ENCODE measurements around the gene COL4A4. TPM values are rescaled to one million over a fixed set of nuclear protein-coding genes. Genes with fewer than 3 reads are reported as not detected.

The COL4A4 gene
- total and polyA plus RNA-seq, 2 of the 13 experiments (the other 11 are each of a cell fraction or from before 2014, with no cell fraction given) = not detected

DNA sequence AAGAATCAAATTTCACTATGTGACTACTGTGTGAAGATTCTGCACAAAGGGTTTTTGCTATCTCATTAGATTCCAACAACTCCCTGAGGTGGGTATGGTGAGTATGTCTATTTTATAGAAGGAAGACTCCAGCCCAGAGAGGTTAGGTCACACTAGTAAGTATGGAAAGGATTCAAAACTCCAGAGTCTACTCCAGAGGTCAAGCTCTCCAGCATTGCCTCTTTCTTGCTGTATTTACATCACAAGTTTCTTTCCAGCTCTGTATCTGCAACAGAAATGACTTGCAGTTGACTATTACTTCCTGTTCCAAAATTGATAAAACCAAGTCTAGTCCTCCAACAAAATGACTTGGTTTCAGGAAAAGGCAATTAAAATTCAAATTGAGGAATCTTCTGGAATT lies 2.1 kb downstream of the COL4A4 start (continued):
- TF ChIP-seq, protein P1, sequence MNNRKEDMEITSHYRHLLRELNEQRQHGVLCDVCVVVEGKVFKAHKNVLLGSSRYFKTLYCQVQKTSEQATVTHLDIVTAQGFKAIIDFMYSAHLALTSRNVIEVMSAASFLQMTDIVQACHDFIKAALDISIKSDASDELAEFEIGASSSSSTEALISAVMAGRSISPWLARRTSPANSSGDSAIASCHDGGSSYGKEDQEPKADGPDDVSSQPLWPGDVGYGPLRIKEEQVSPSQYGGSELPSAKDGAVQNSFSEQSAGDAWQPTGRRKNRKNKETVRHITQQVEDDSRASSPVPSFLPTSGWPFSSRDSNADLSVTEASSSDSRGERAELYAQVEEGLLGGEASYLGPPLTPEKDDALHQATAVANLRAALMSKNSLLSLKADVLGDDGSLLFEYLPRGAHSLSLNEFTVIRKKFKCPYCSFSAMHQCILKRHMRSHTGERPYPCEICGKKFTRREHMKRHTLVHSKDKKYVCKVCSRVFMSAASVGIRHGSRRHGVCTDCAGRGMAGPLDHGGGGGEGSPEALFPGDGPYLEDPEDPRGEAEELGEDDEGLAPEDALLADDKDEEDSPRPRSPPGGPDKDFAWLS (CRISPR knock-in tag; IDR thresholded peaks at IDR 0.05; ENCODE audit: borderline replicate concordance) = no peak

DNA sequence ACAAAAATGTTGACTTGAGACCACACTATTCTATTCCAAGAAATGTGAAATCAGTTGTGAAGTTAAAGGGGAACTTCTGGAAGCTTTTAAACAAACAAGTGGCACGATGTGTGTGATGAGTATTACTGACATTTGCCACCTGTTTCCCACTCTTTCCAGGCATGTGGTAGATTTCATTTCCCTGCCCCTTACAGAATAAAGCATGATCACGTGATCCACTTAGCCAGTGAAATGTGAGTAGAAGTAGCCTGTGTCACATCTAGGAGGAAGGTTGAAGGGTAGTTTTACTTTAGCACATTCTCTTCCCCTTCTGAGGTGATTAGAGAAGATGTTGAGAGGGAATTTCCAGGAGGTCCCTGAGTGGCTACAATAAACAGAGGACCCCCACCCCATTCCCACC lies 3.8 kb downstream of the COL4A4 start:
- CTCF ChIA-PET (ENCODE audit: low intra/inter-chr PET ratio, low total read pairs) = no interaction called here
- Histone ChIP-seq H3K9me3 (ENCODE audit: low read length) (no peaks in the 10 kb centered on the region), H3K4me1 (ENCODE audit: insufficient read depth, low read length) (peaks cover 17% of the 10 kb centered on the region), H3K27me3 (ENCODE audit: control insufficient read depth in 1 of 2, insufficient read depth in 2 of 2, low read length in 2 of 2) (peaks cover 4 to 32% of the 10 kb centered on the region in 2 experiments), H3K4me3 (replicated peaks in 1 of 3; ENCODE audit: insufficient read depth in 1 of 3, low read depth in 2 of 3, low read length in 3 of 3) (no peak overlapping the region), H4K20me1 (ENCODE audit: insufficient read depth, low read length) (no peaks in the 10 kb centered on the region), H3K79me2 (ENCODE audit: insufficient read depth, low read length) (no peaks in the 10 kb centered on the region), H3K36me3 (replicated peaks in 1 of 2; ENCODE audit: control insufficient read depth in 1 of 2, insufficient read depth in 2 of 2, low read length in 2 of 2) (no peaks in the 10 kb centered on the region), H3K9ac (ENCODE audit: insufficient read depth, low read depth, low read length) (no peak overlapping the region), H2AFZ (ENCODE audit: low read length) (no peak overlapping the region), H3K27ac (ENCODE audit: extremely low read length, insufficient read depth, low read length) (no peak overlapping the region), H3K4me2 (ENCODE audit: low read depth, low read length) (no peak overlapping the region)
- POLR2A ChIA-PET = no interaction called here
- no peak for DNase-seq (ENCODE audit: low spot score)
- ATAC-seq = no peak
- 2% methylated on average over 2 of the region's 2 CpGs for WGBS (ENCODE audit: low lambda C conversion rate)
- FAIRE-seq = no peak
- intact Hi-C loops (cut with micrococcal nuclease; ENCODE audit: unreplicated experiment) (no loop called here), in situ Hi-C loops (cut with HindIII; ENCODE audit: extremely low pct_ligation_motif_present, low pct_unique_long_range_greater_than_20kb) (no loop called here)
- TF ChIP-seq, protein P2, sequence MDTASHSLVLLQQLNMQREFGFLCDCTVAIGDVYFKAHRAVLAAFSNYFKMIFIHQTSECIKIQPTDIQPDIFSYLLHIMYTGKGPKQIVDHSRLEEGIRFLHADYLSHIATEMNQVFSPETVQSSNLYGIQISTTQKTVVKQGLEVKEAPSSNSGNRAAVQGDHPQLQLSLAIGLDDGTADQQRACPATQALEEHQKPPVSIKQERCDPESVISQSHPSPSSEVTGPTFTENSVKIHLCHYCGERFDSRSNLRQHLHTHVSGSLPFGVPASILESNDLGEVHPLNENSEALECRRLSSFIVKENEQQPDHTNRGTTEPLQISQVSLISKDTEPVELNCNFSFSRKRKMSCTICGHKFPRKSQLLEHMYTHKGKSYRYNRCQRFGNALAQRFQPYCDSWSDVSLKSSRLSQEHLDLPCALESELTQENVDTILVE (CRISPR knock-in tag; IDR thresholded peaks at IDR 0.05) = no peak
- 0 out of 2 replicates have a peak, but pooled peaks have one; percentile 22 for TF ChIP-seq LCORL (IDR thresholded peaks at IDR 0.05)
- TF ChIP-seq LCORL (CRISPR knock-in tag; IDR thresholded peaks at IDR 0.05) = no peak
- peak; percentile 87 for TF ChIP-seq RAD51 (IDR thresholded peaks at IDR 0.05; ENCODE audit: borderline replicate concordance)
- TF ChIP-seq, protein P3, sequence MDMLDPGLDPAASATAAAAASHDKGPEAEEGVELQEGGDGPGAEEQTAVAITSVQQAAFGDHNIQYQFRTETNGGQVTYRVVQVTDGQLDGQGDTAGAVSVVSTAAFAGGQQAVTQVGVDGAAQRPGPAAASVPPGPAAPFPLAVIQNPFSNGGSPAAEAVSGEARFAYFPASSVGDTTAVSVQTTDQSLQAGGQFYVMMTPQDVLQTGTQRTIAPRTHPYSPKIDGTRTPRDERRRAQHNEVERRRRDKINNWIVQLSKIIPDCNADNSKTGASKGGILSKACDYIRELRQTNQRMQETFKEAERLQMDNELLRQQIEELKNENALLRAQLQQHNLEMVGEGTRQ (IDR thresholded peaks at IDR 0.05; ENCODE audit: low read depth, low read length) = peak; percentile 76
- TF ChIP-seq, protein P3 (CRISPR knock-in tag; IDR thresholded peaks at IDR 0.05; ENCODE audit: borderline replicate concordance) = no peak
- TF ChIP-seq, protein P4, sequence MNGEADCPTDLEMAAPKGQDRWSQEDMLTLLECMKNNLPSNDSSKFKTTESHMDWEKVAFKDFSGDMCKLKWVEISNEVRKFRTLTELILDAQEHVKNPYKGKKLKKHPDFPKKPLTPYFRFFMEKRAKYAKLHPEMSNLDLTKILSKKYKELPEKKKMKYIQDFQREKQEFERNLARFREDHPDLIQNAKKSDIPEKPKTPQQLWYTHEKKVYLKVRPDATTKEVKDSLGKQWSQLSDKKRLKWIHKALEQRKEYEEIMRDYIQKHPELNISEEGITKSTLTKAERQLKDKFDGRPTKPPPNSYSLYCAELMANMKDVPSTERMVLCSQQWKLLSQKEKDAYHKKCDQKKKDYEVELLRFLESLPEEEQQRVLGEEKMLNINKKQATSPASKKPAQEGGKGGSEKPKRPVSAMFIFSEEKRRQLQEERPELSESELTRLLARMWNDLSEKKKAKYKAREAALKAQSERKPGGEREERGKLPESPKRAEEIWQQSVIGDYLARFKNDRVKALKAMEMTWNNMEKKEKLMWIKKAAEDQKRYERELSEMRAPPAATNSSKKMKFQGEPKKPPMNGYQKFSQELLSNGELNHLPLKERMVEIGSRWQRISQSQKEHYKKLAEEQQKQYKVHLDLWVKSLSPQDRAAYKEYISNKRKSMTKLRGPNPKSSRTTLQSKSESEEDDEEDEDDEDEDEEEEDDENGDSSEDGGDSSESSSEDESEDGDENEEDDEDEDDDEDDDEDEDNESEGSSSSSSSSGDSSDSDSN (CRISPR knock-in tag; IDR thresholded peaks at IDR 0.05) = no peak
- BruUV-seq (replicated peaks) = no TSS peak

Data from HepG2 (cell line).